Thoracic aorta (tissue), 2 donors: ENCODE results near the gene TTC13. TPM values are rescaled to one million over a fixed set of nuclear protein-coding genes. Genes with fewer than 3 reads are reported as not detected.

Experiments
- ATAC-seq: fragments of 150-250 bp; one replicate; pipeline ENCODE4 v1.8.0; 2017; ENCODE audit warnings: low read depth; ENCODE audit not compliant: insufficient number of reproducible peaks, low FRiP score
- DNase-seq: peaks from one replicate; pipeline ENCODE4 v3.0.0-alpha.2; 2020; ENCODE audit warnings: low spot score
- H3K27ac ChIP-seq, 2 donors: fragments of 200-600 bp; sonication (generic); 1 replicate in 1 of 2; 2 replicates in 1 of 2; pipeline ENCODE4 v1.5.1; 2016; ENCODE audit warnings: mild to moderate bottlenecking in 2 of 2, moderate library complexity in 2 of 2
- H3K27me3 ChIP-seq: fragments of 200-600 bp; sonication (generic); replicated peaks from 2 replicates; pipeline ENCODE4 v1.6.0; 2016; ENCODE audit warnings: mild to moderate bottlenecking; ENCODE audit not compliant: insufficient read depth
- H3K36me3 ChIP-seq: fragments of 200-600 bp; sonication (generic); one replicate; pipeline ENCODE4 v1.5.1; 2016
- H3K4me1 ChIP-seq, 2 donors: fragments of 200-600 bp; sonication (generic); 1 replicate in 1 of 2; 2 replicates in 1 of 2; pipeline versions ENCODE4 v1.5.1 to v1.6.0; 2016; ENCODE audit warnings: low read depth in 2 of 2, mild to moderate bottlenecking in 1 of 2; ENCODE audit not compliant: control insufficient read depth in 1 of 2
- H3K4me3 ChIP-seq: fragments of 200-600 bp; sonication (generic); 2 replicates; pipeline ENCODE4 v1.5.1; 2016; ENCODE audit warnings: mild to moderate bottlenecking
- H3K9me3 ChIP-seq: fragments of 200-600 bp; sonication (generic); 2 replicates; pipeline ENCODE4 v1.5.1; 2016
- CTCF ChIP-seq: fragments of 200-600 bp; sonication (generic); IDR thresholded peaks from one replicate; pipeline ENCODE4 v1.5.1; 2019; ENCODE audit warnings: antibody characterized with exemption
- total RNA-seq, 2 donors: library from RNA; depleted of rRNA; stranded (reverse); fragments of >200 nt; gene quantifications; one replicate each; pipeline versions ENCODE4 v1.1.0 to v1.2.3, GENCODE V29; 2016

The TTC13 gene
- total RNA-seq, 2 donors from 2014 or later: 35.0 to 66.1 TPM

- no peak for DNase-seq
- no peak for ATAC-seq
- peak overlapping the region; percentile 99 for H3K4me3 ChIP-seq
- no peaks in the 10 kb centered on the region for H3K27me3 ChIP-seq
- H3K27ac ChIP-seq: peak overlapping the region; percentile 94 to 96
- TF ChIP-seq CTCF: no peak
- H3K4me1 ChIP-seq: peaks cover 67 to 77% of the 10 kb centered on the region in 2 donors
- peaks cover 8% of the 10 kb centered on the region for H3K36me3 ChIP-seq
- H3K9me3 ChIP-seq: no peaks in the 10 kb centered on the region
Observed at GRCh38 chr1:230863449-230863848, 115.2 kb downstream of the TTC13 start.

GRCh38 chr1:230861970-230862595, 116.6 kb downstream of the TTC13 start:
- H3K4me3 ChIP-seq: peak overlapping the region; percentile 99
- no peak for DNase-seq
- no peaks in the 10 kb centered on the region for H3K9me3 ChIP-seq
- peaks cover 79 to 90% of the 10 kb centered on the region in 2 donors for H3K4me1 ChIP-seq
- no peaks in the 10 kb centered on the region for H3K27me3 ChIP-seq
- ATAC-seq: no peak
- peak overlapping the region; percentile 94 to 96 for H3K27ac ChIP-seq
- no peak for TF ChIP-seq CTCF
- H3K36me3 ChIP-seq: peaks cover 8% of the 10 kb centered on the region

GRCh38 chr1:230861489-230861888, 117.2 kb downstream of the TTC13 start:
- H3K4me1 ChIP-seq: peaks cover 84 to 96% of the 10 kb centered on the region in 2 donors
- no peak for TF ChIP-seq CTCF
- H3K36me3 ChIP-seq: peaks cover 8% of the 10 kb centered on the region
- no peak for ATAC-seq
- DNase-seq: no peak
- peak overlapping the region; percentile 14 for H3K4me3 ChIP-seq
- peak overlapping the region; percentile 94 to 96 for H3K27ac ChIP-seq
- no peaks in the 10 kb centered on the region for H3K27me3 ChIP-seq
- H3K9me3 ChIP-seq: no peaks in the 10 kb centered on the region

GRCh38 chr1:230860617-230861384, 117.9 kb downstream of the TTC13 start:
- DNase-seq (no peak), ATAC-seq (no peak)
- Histone ChIP-seq H3K27me3 (no peaks in the 10 kb centered on the region), H3K4me3 (no peak overlapping the region), H3K4me1 (peaks cover 86 to 98% of the 10 kb centered on the region in 2 donors), H3K36me3 (peaks cover 8% of the 10 kb centered on the region), H3K9me3 (no peaks in the 10 kb centered on the region), H3K27ac (peak overlapping the region; percentile 94 to 96)
- no peak for TF ChIP-seq CTCF

GRCh38 chr1:230858918-230859729, 119.5 kb downstream of the TTC13 start:
- H3K4me1 ChIP-seq: peaks cover 74 to 98% of the 10 kb centered on the region in 2 donors
- H3K27ac ChIP-seq: peak overlapping the region; percentile 82 to 88
- ATAC-seq: no peak
- TF ChIP-seq CTCF: no peak
- no peak overlapping the region for H3K4me3 ChIP-seq
- no peaks in the 10 kb centered on the region for H3K27me3 ChIP-seq
- no peaks in the 10 kb centered on the region for H3K9me3 ChIP-seq
- no peak for DNase-seq
- peaks cover 13% of the 10 kb centered on the region for H3K36me3 ChIP-seq
